K562 (cell line): ENCODE data around the gene LSP1. TPM values are rescaled to one million over a fixed set of nuclear protein-coding genes. Genes with fewer than 3 reads are reported as not detected.

Experiments used
- ATAC-seq: fragments of 200-7000 bp; cut with Tn5 transposase; 3 replicates; pipeline ENCODE4 v1.9.1; 2020; ENCODE audit warnings: moderate library complexity
- BruUV-seq: library from RNA; stranded (reverse); fragments of 400-500 nt; replicated peaks from 2 replicates; lab custom pipeline; 2021; lab: Mats Ljungman, UMichigan
- CTCF ChIA-PET: fragments of 300-600 bp; formaldehyde crosslinking; extraction: SDS; loops from one replicate; lab custom pipeline; 2021; ENCODE audit warnings: low intra/inter-chr PET ratio; lab: Yijun Ruan, JAX
- POLR2A ChIA-PET: fragments of 300-600, 350-650 bp; sonication (Branson Sonifier 250); formaldehyde crosslinking; extraction: SDS; loops from one replicate; lab custom pipeline; 2021; ENCODE audit warnings: antibody characterized with exemption, inconsistent platforms; lab: Yijun Ruan, JAX
- DNase-seq, 4 experiments: peaks; one replicate each; pipeline versions ENCODE4 v3.0.0 to v3.0.0-alpha.2; 2011 to 2018; ENCODE audit warnings: low spot score in 3 of 4, mixed read lengths in 3 of 4; ENCODE audit errors: extremely low read depth in 1 of 4
- FAIRE-seq: peaks from 2 replicates; lab custom pipeline; 2011; peaks lifted over from hg19 to GRCh38; lab: Jason Lieb, UNC
- H2AFZ ChIP-seq: 2 replicates; pipeline ENCODE4 v1.6.0; 2011; ENCODE audit warnings: low read depth, low read length, control low read depth, inconsistent platforms
- H3K27ac ChIP-seq: fragments of 200-600 bp; 3 replicates; pipeline ENCODE4 v1.8.0; 2011; ENCODE audit warnings: low read depth, mild to moderate bottlenecking, control low read depth, inconsistent platforms, low read length, moderate library complexity, mixed read lengths; ENCODE audit errors: extremely low read depth
- H3K27me3 ChIP-seq, 2 experiments: fragments of 300-600 bp in 1 of 2; 2 replicates in 1 of 2; 3 replicates in 1 of 2; pipeline versions ENCODE4 v1.6.0 to v1.8.0; 2011; ENCODE audit warnings: inconsistent platforms in 2 of 2, low read length in 2 of 2, mild to moderate bottlenecking in 1 of 2, mixed read lengths in 1 of 2, moderate library complexity in 1 of 2; ENCODE audit not compliant: control insufficient read depth in 2 of 2, insufficient read depth in 2 of 2
- H3K36me3 ChIP-seq: fragments of 300-600 bp; 3 replicates; pipeline ENCODE4 v1.8.0; 2011; ENCODE audit warnings: mild to moderate bottlenecking, low read length, inconsistent platforms; ENCODE audit not compliant: control insufficient read depth, insufficient read depth
- H3K4me1 ChIP-seq, 2 experiments: fragments of 200-600 bp in 1 of 2; replicated peaks in 1 of 2; 2 replicates in 1 of 2; 3 replicates in 1 of 2; pipeline versions ENCODE4 v1.5.1 to v1.8.0; 2011; ENCODE audit warnings: inconsistent platforms in 2 of 2, low read length in 2 of 2, mild to moderate bottlenecking in 1 of 2, mixed read lengths in 1 of 2, moderate library complexity in 1 of 2; ENCODE audit not compliant: control insufficient read depth in 2 of 2, insufficient read depth in 2 of 2
- H3K4me2 ChIP-seq: 2 replicates; pipeline ENCODE4 v1.6.1; 2011; ENCODE audit warnings: low read length, control low read depth, inconsistent platforms, mixed read lengths; ENCODE audit not compliant: insufficient read depth
- H3K4me3 ChIP-seq: fragments of 200-600 bp; sonication (generic), shearing (Covaris generic); 2 replicates; pipeline ENCODE4 v1.5.1; 2016; ENCODE audit warnings: control low read depth, inconsistent platforms
- H3K79me2 ChIP-seq: fragments of 200-600 bp; 3 replicates; pipeline ENCODE4 v1.8.0; 2011; ENCODE audit warnings: low read length, inconsistent platforms; ENCODE audit not compliant: control insufficient read depth, insufficient read depth
- H3K9ac ChIP-seq, 2 experiments: 2 replicates each; pipeline versions ENCODE4 v1.6.0 to v1.6.1; 2011; ENCODE audit warnings: low read depth in 2 of 2, low read length in 2 of 2, control low read depth in 1 of 2, inconsistent platforms in 1 of 2, mild to moderate bottlenecking in 1 of 2, mixed read lengths in 1 of 2; ENCODE audit not compliant: insufficient read depth in 1 of 2
- H3K9me1 ChIP-seq: one replicate; pipeline ENCODE4 v1.6.0; 2011; ENCODE audit warnings: inconsistent platforms, mild to moderate bottlenecking, low read length, moderate library complexity; ENCODE audit not compliant: control insufficient read depth, insufficient read depth
- H3K9me3 ChIP-seq: replicated peaks from 2 replicates; pipeline ENCODE4 v1.5.1; 2011; ENCODE audit warnings: low read depth, low read length, inconsistent platforms; ENCODE audit not compliant: control insufficient read depth, insufficient read depth
- H4K20me1 ChIP-seq: replicated peaks from 2 replicates; pipeline ENCODE4 v1.6.1; 2011; ENCODE audit warnings: low read length, inconsistent platforms, mixed read lengths; ENCODE audit not compliant: control insufficient read depth, insufficient read depth
- BRF2 ChIP-seq: IDR thresholded peaks from 3 replicates; pipeline ENCODE4 v1.6.1; 2011; ENCODE audit warnings: borderline replicate concordance, mild to moderate bottlenecking; ENCODE audit not compliant: insufficient read length, insufficient read depth
- CHD2 ChIP-seq: IDR thresholded peaks from 2 replicates; pipeline ENCODE4 v1.6.1; 2011; ENCODE audit warnings: low read depth, low read length
- DNMT1 ChIP-seq: fragments of 450-650 bp; IDR thresholded peaks from 2 replicates; pipeline ENCODE4 v1.6.1; 2016; ENCODE audit warnings: antibody characterized with exemption, mild to moderate bottlenecking
- GTF2A2 ChIP-seq: IDR thresholded peaks from 2 replicates; pipeline ENCODE4 v1.6.1; 2016; ENCODE audit warnings: mild to moderate bottlenecking, missing genetic modification characterization, missing compliant biosample characterization
- IRF2 ChIP-seq: sonication (generic); formaldehyde crosslinking; IDR thresholded peaks from 2 replicates; pipeline ENCODE4 v1.8.1; 2022; ENCODE audit warnings: mild to moderate bottlenecking, missing genetic modification reagents
- NCOR1 ChIP-seq: fragments of 450-650 bp; IDR thresholded peaks from 2 replicates; pipeline ENCODE4 v1.6.1; 2016; ENCODE audit warnings: mild to moderate bottlenecking, moderate library complexity
- SETDB1 ChIP-seq: IDR thresholded peaks from one replicate; pipeline ENCODE4 v1.6.1; 2012; ENCODE audit warnings: low read length, control low read depth, inconsistent platforms
- XRCC3 ChIP-seq: fragments of 450-650 bp; IDR thresholded peaks from 2 replicates; pipeline ENCODE4 v1.6.1; 2017; ENCODE audit warnings: mild to moderate bottlenecking, moderate library complexity
- ZBTB5 ChIP-seq: fragments of 450-650 bp; IDR thresholded peaks from 2 replicates; pipeline ENCODE4 v1.6.1; 2017; ENCODE audit warnings: antibody characterized with exemption
- ZNF165 ChIP-seq: fragments of 250-450 bp; sonication (Bioruptor Pico); IDR thresholded peaks from 2 replicates; pipeline ENCODE4 v1.4.0; 2020; ENCODE audit warnings: borderline replicate concordance
- ZNF398 ChIP-seq: fragments of 250-450 bp; sonication (Bioruptor Pico); IDR thresholded peaks from 2 replicates; pipeline ENCODE4 v1.8.0; 2021; ENCODE audit warnings: moderate library complexity, mild to moderate bottlenecking, inconsistent platforms
- ZNF589 ChIP-seq: fragments of 200-800 bp; sonication (Bioruptor generic); IDR thresholded peaks from 2 replicates; pipeline ENCODE4 v1.6.1; 2016; ENCODE audit warnings: low read depth, missing genetic modification characterization, missing compliant biosample characterization
- ZNF609 ChIP-seq: sonication (generic); formaldehyde crosslinking; IDR thresholded peaks from 2 replicates; pipeline ENCODE4 v1.8.1; 2023; ENCODE audit warnings: missing genetic modification reagents, mild to moderate bottlenecking, borderline replicate concordance
- ZNF764 ChIP-seq: fragments of 250-450 bp; sonication (Bioruptor Pico); IDR thresholded peaks from 2 replicates; pipeline ENCODE4 v1.4.0; 2020; ENCODE audit warnings: low read depth, mild to moderate bottlenecking, moderate library complexity
- WGBS: fragments of 100-300 bp; shearing (Covaris generic); methylation state at CpG from one replicate; pipeline ENCODE4 v1.1.6; 2016; ENCODE audit warnings: low coverage, mixed read lengths; ENCODE audit not compliant: insufficient coverage; ENCODE audit errors: missing lambda C conversion rate; 5-methylcytosine and 5-hydroxymethylcytosine counted together
- in situ Hi-C: fragments of 300-500 bp; cut with MboI; formaldehyde crosslinking; loops from 4 replicates; pipeline ENCODE4 v1.15.0; 2018; ENCODE audit warnings: inconsistent platforms, mixed read lengths
- intact Hi-C: fragments of 100-400 bp; cut with micrococcal nuclease; formaldehyde crosslinking; loops from 2 replicates; pipeline ENCODE4 v1.14.2; 2022
- polyA plus RNA-seq, 8 experiments: library from polyadenylated mRNA; depleted of rRNA in 4 of 8; stranded (reverse) in 5 of 8; unstranded in 3 of 8; fragments of >200 nt; fragmentation: Nextera tagmentation in 2 of 8; fragmentation: Illumina TruSeq in 1 of 8; extraction: Ambion mirVana in 2 of 8; extraction: Trizol in 1 of 8; gene quantifications; 2 replicates each; pipeline versions ENCODE4 v1.2.1 to v1.2.3, GENCODE V29; 2011 to 2014; ENCODE audit warnings: inconsistent platforms in 1 of 8, missing spikeins in 1 of 8
- total RNA-seq, 7 experiments: library from RNA; depleted of rRNA in 6 of 7; stranded (reverse); fragments of >200 nt in 6 of 7; fragmentation: Illumina TruSeq in 2 of 7; extraction: Trizol in 2 of 7; gene quantifications; 2 replicates each; pipeline versions ENCODE4 v1.2.1 to v1.2.3, GENCODE V29; 2011 to 2021; ENCODE audit warnings: low replicate concordance in 1 of 7

The LSP1 gene
- total and polyA plus RNA-seq, 9 of the 15 experiments (the other 6 are each of a cell fraction or from before 2014, with no cell fraction given) = 0.08 to 2.9 (median 0.65) TPM; not detected in 2

GRCh38 chr11:1857064-1857463 lies 4.2 kb downstream of the LSP1 start:
- ChIA-PET CTCF (no interaction called here), POLR2A (no interaction called here)
- BruUV-seq = no TSS peak
- in situ Hi-C loops (loop anchor here (10.0 kb wide), 1 partner anchor 298 kb away; no protein-coding TSS in a partner anchor), intact Hi-C loops (no loop called here)
- Histone ChIP-seq H4K20me1 (peaks cover 3% of the 10 kb centered on the region), H3K9ac (no peak overlapping the region), H3K27me3 (peaks cover 14 to 63% of the 10 kb centered on the region in 2 experiments; a peak in 4 of 5 replicates), H3K4me2 (no peak overlapping the region), H3K27ac (no peak overlapping the region), H3K9me1 (no peaks in the 10 kb centered on the region), H3K36me3 (no peaks in the 10 kb centered on the region), H3K4me3 (no peak overlapping the region), H3K79me2 (no peaks in the 10 kb centered on the region), H2AFZ (no peak overlapping the region), H3K9me3 (no peaks in the 10 kb centered on the region), H3K4me1 (peaks cover 0 to 13% of the 10 kb centered on the region in 2 experiments; a peak in 2 of 5 replicates)
- DNase-seq (no peak), FAIRE-seq (no peak), ATAC-seq (no peak)
- 0% methylated on average over 10 of the region's 11 CpGs for WGBS
- no peak for TF ChIP-seq XRCC3
- TF ChIP-seq ZNF398 = no peak
- TF ChIP-seq ZNF589 (CRISPR knock-in tag) = no peak
- no peak for TF ChIP-seq SETDB1
- no peak for TF ChIP-seq ZNF764
- TF ChIP-seq ZBTB5 = no peak
- no peak for TF ChIP-seq ZNF609 (CRISPR knock-in tag)
- TF ChIP-seq ZNF165 (CRISPR knock-in tag) = no peak
- TF ChIP-seq DNMT1 = no peak
- TF ChIP-seq NCOR1 = no peak
- no peak for TF ChIP-seq GTF2A2 (tag)
- no peak for TF ChIP-seq BRF2
- no peak for TF ChIP-seq IRF2
- no peak for TF ChIP-seq CHD2
